ENCODE data around the gene OR8D2. TPM values are rescaled to one million over a fixed set of nuclear protein-coding genes. Genes with fewer than 3 reads are reported as not detected.
"Not testable (repeated sequence)": the region's sequence is repeated elsewhere in the genome, so short reads cannot be mapped to it uniquely, and the experiment has no call there.

OR8D2 gene
- total RNA-seq, 1 donor from 2014 or later = not detected

GRCh38 chr11:124297921-124298320 lies 22.1 kb downstream of the OR8D2 start:
- intact Hi-C loops (cut with DNase I) = no loop called here
- no peak for DNase-seq
- ATAC-seq (ENCODE audit: poor library complexity) = no peak

GRCh38 chr11:124296016-124296415 lies 24.0 kb downstream of the OR8D2 start:
- ATAC-seq (ENCODE audit: poor library complexity) (no peak), DNase-seq (no peak)
- intact Hi-C loops (cut with DNase I) = no loop called here

DNA sequence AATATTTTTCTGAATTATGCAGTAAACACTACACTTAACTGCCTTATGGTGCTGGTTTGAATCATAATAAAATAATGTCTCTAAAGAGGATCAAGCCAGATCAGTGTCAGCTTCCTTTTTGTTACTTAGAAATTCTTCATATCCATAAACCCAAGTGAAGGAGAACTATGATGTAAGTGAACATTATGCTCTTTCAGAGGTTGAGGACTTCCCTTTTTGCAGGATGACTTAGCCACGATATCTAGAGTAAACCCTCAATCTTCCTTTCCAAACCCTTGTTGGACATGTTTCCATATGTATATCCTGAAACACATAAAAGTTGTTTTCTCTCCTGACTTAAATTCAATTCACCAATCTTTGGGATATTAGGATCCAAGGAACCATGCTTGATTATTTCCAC lies 25.3 kb downstream of the OR8D2 start:
- intact Hi-C loops (cut with DNase I) = no loop called here
- no peak for ATAC-seq (ENCODE audit: poor library complexity)
- DNase-seq = no peak

DNA sequence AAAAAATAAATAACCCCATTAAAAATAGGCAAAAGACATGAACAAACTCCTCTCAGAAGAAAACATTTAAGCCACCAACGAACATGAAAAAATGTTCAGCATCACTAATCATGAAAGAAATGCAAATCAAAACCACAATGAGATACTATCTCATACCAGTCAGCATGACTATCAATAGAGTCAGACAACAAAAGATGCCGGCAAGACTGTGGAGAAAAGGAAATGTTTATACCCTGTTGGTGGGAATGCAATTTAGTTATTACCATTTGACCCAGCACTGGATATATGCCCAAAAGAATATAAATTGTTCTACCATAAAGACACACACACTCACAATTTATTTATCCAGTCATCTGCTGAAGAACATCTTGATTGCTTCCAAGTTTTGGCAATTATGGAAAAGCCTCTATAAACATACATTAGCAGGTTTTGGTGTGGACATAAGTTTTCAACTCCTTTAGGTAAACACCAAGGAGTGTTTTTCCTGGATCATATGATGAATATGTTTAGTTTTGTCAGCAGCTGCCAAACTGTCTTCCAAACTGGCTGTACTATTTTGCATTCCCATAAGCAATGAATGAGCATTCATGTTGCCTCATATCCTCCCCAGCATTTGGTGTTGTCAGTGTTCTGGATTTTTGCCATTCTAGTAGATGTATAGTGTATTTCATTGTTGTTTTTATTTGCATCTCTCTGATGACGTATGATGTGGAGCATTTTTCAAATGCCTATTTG lies 34.2 kb downstream of the OR8D2 start:
- DNase-seq (no peak), ATAC-seq (ENCODE audit: poor library complexity) (no peak)
- intact Hi-C loops (cut with DNase I) = no loop called here

DNA sequence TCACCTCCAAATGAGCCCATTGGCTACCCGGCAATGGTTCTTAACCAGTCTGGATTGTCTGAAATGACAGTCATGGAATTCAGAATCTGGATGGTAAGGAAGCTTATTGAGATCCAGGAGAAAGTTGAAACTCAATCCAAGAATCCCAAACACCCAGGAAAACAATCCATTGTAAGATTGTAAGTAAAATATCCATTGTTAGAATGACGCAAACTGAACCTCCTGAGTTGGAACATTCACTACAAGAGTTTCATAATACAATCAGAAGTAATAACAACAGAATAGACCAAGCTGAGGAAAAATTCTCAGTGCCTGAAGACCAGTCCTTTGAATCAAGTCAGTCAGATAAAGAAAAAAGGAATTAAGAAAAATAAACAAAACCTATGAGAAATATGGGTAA lies 41.7 kb downstream of the OR8D2 start:
- intact Hi-C loops (cut with DNase I) = no loop called here
- no peak for ATAC-seq (ENCODE audit: poor library complexity)
- DNase-seq = no peak

DNA sequence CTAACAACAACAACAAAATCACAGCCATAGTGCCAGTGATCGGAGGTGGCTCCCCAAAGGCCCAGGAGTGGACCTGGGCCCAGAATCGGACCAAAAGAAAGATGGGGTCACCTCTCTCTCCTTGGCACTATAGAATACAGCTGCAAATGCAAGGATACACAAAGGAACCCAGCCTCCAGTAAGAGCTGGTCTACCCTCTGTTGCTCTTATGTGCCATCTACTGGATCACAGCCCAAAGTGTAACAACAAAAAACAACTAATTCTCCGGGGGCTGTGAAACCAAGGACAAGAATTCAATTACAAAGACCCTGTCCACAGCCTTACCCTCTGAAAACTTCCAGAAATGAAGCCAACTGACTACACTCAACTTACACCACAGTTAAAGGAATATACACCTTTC lies 42.2 kb downstream of the OR8D2 start:
- intact Hi-C loops (cut with DNase I) = no loop called here
- ATAC-seq (ENCODE audit: poor library complexity) (no peak), DNase-seq (no peak)

DNA sequence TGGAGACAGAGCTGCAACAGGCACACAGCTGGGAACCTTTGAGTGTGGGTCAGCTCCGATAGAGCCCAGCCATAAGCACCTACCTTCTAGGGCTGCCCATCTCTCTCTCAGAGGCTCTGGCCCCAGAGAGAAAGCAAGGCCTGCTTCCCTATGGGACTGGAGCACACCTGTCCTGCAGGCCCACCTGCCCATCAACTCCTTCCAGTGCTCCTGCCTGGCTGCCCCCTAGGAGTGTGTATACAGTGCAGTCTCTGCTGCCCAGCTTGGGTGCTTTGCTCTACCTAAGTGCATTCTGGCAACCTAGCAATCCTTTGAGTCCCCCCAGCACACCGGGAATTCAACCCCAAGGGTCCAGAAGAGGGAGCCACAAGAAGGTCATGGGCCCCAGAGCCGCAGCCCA lies 42.8 kb downstream of the OR8D2 start:
- intact Hi-C loops (cut with DNase I) = no loop called here
- ATAC-seq (ENCODE audit: poor library complexity) = no peak
- DNase-seq = no peak

GRCh38 chr11:124276081-124276480 lies 43.9 kb downstream of the OR8D2 start:
- ATAC-seq (ENCODE audit: poor library complexity) (no peak), DNase-seq (no peak)
- intact Hi-C loops (cut with DNase I) = no loop called here

- intact Hi-C loops (cut with DNase I) = no loop called here
- no peak for ATAC-seq (ENCODE audit: poor library complexity)
- DNase-seq = no peak
Measured at GRCh38 chr11:124274000-124274399, 46.0 kb downstream of the OR8D2 start.

GRCh38 chr11:124270886-124271285 lies 49.1 kb downstream of the OR8D2 start:
- ATAC-seq (ENCODE audit: poor library complexity); DNase-seq; intact Hi-C loops (cut with DNase I): not testable (repeated sequence)

Other genes with a start within 250 kb of the OR8D2 start
- 3.5 TPM for gene VWA5A, start 204.7 kb downstream of the OR8D2 start, total RNA-seq
- gene OR10D3, start 136.9 kb downstream of the OR8D2 start, total RNA-seq = not detected
- gene OR8G1, start 79.1 kb downstream of the OR8D2 start, total RNA-seq = not detected
- gene OR8G5, start 63.8 kb downstream of the OR8D2 start, total RNA-seq = not detected
- gene OR8D1, start 6.2 kb downstream of the OR8D2 start, total RNA-seq = not detected
- not detected for gene OR8B2, start 64.3 kb upstream of the OR8D2 start, total RNA-seq
- not detected for gene OR8B3, start 78.8 kb upstream of the OR8D2 start, total RNA-seq
- gene OR8B4, start 104.7 kb upstream of the OR8D2 start, total RNA-seq = not detected
- not detected for gene OR8B8, start 125.5 kb upstream of the OR8D2 start, total RNA-seq
- gene OR8B12, start 223.5 kb upstream of the OR8D2 start, total RNA-seq = not detected
- gene OR8A1, start 249.8 kb upstream of the OR8D2 start, total RNA-seq = not detected